Loucy (cell line): ENCODE results near the gene SMPX.

Source experiments
- CTCF ChIP-seq: fragments of 200-600 bp; sonication (generic); conservative IDR thresholded peaks from 2 replicates; pipeline ENCODE4 v1.5.1; 2014; ENCODE audit warnings: mild to moderate bottlenecking, antibody characterized with exemption, low read length
- EZH2phosphoT487 ChIP-seq: fragments of 200-600 bp; IDR thresholded peaks from 2 replicates; pipeline ENCODE4 v1.6.1; 2018; ENCODE audit warnings: antibody characterized with exemption, mild to moderate bottlenecking, moderate library complexity, borderline replicate concordance

DNA sequence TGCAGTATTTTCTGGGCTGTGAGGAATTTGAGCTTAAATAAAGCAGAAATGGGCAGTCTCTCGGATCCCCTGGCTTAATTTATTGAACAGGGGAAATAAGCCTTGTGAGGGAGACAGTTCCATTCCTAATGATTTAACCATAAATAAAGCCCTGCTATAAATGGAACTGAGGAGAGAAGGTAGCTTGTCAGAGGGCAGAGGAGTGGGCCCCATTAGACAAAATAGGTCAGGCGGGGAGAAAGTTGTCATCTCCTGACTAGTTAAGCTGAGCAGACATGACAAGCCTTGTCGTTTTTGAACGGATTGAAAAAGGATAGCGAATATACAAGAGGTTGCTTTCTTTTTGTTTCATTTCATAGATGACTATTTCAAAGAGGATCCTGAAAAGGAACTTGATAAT lies 39.3 kb downstream of the SMPX start:
- no peak for TF ChIP-seq EZH2phosphoT487
- no peak for TF ChIP-seq CTCF
